Mesenchymal stem cell (in vitro differentiated cells and primary cell): Measurements from ENCODE around the gene ALDH16A1.

ENCODE experiments used
- DNase-seq: peaks from one replicate; pipeline ENCODE4 v3.0.0-alpha.2; 2013
- H2AFZ ChIP-seq: one replicate; pipeline ENCODE4 v1.6.1; 2013; ENCODE audit warnings: low read depth, mild to moderate bottlenecking, control low read depth, inconsistent platforms, low read length, moderate library complexity
- H2AK5ac ChIP-seq: 2 replicates; pipeline ENCODE4 v1.6.1; 2013; ENCODE audit warnings: low read length, moderate library complexity, mild to moderate bottlenecking, inconsistent platforms; ENCODE audit not compliant: severe bottlenecking
- H2BK120ac ChIP-seq: one replicate; pipeline ENCODE4 v1.6.1; 2013; ENCODE audit warnings: low read depth, mild to moderate bottlenecking, inconsistent platforms, low read length, moderate library complexity
- H2BK12ac ChIP-seq, 2 experiments: one replicate each; pipeline ENCODE4 v1.6.1; 2013; ENCODE audit warnings: inconsistent platforms in 2 of 2, low read length in 2 of 2, mild to moderate bottlenecking in 2 of 2, moderate library complexity in 2 of 2, control low read depth in 1 of 2
- H2BK15ac ChIP-seq: one replicate; pipeline ENCODE4 v1.6.1; 2013; ENCODE audit warnings: mild to moderate bottlenecking, low read depth, inconsistent platforms; ENCODE audit not compliant: poor library complexity, severe bottlenecking
- H2BK5ac ChIP-seq: 2 replicates; pipeline ENCODE4 v1.6.1; 2013; ENCODE audit warnings: low read depth, mild to moderate bottlenecking, low read length, control low read depth, inconsistent platforms; ENCODE audit not compliant: poor library complexity, severe bottlenecking
- H3K14ac ChIP-seq, 2 experiments: one replicate each; pipeline ENCODE4 v1.6.1; 2013; ENCODE audit warnings: inconsistent platforms in 2 of 2, low read length in 2 of 2, control low read depth in 1 of 2, mild to moderate bottlenecking in 1 of 2, moderate library complexity in 1 of 2
- H3K18ac ChIP-seq, 2 experiments: one replicate each; pipeline ENCODE4 v1.6.1; 2013; ENCODE audit warnings: inconsistent platforms in 2 of 2, low read length in 2 of 2, control low read depth in 1 of 2, low read depth in 1 of 2, mild to moderate bottlenecking in 1 of 2
- H3K23ac ChIP-seq, 2 experiments: one replicate each; pipeline ENCODE4 v1.6.1; 2013; ENCODE audit warnings: inconsistent platforms in 2 of 2, low read length in 2 of 2, mild to moderate bottlenecking in 2 of 2, moderate library complexity in 2 of 2, control low read depth in 1 of 2
- H3K27ac ChIP-seq: 2 replicates; pipeline ENCODE4 v1.5.1; 2013; ENCODE audit warnings: mild to moderate bottlenecking, moderate library complexity, low read length, control low read depth, inconsistent platforms; ENCODE audit not compliant: poor library complexity, severe bottlenecking
- H3K27me3 ChIP-seq, 2 experiments: 2 replicates each; pipeline versions ENCODE4 v1.6.1 to v1.7.0; 2013; ENCODE audit warnings: low read length in 2 of 2, mild to moderate bottlenecking in 2 of 2, moderate library complexity in 2 of 2, control low read depth in 1 of 2, inconsistent platforms in 1 of 2; ENCODE audit not compliant: control insufficient read depth in 1 of 2, insufficient read depth in 1 of 2
- H3K36me3 ChIP-seq, 2 experiments: 2 replicates each; pipeline versions ENCODE4 v1.6.1 to v1.7.0; 2013; ENCODE audit warnings: low read length in 2 of 2, control low read depth in 1 of 2, inconsistent platforms in 1 of 2, low read depth in 1 of 2, mild to moderate bottlenecking in 1 of 2; ENCODE audit not compliant: insufficient read depth in 2 of 2, control insufficient read depth in 1 of 2
- H3K4ac ChIP-seq, 2 experiments: one replicate each; pipeline ENCODE4 v1.6.1; 2013; ENCODE audit warnings: inconsistent platforms in 2 of 2, low read length in 2 of 2, mild to moderate bottlenecking in 2 of 2, moderate library complexity in 2 of 2, control low read depth in 1 of 2, low read depth in 1 of 2
- H3K4me1 ChIP-seq: 2 replicates; pipeline ENCODE4 v1.6.1; 2013; ENCODE audit warnings: low read depth, low read length, control low read depth; ENCODE audit not compliant: control insufficient read depth, insufficient read depth
- H3K4me2 ChIP-seq: 2 replicates; pipeline ENCODE4 v1.6.1; 2013; ENCODE audit warnings: low read length, mild to moderate bottlenecking, inconsistent platforms; ENCODE audit not compliant: poor library complexity, severe bottlenecking
- H3K4me3 ChIP-seq, 2 experiments: 2 replicates each; pipeline versions ENCODE4 v1.5.1 to v1.7.0; 2013; ENCODE audit warnings: low read length in 2 of 2, mild to moderate bottlenecking in 2 of 2, control low read depth in 1 of 2, low read depth in 1 of 2; ENCODE audit not compliant: insufficient read depth in 1 of 2
- H3K79me1 ChIP-seq: replicated peaks from 2 replicates; pipeline ENCODE4 v1.6.1; 2013; ENCODE audit warnings: mild to moderate bottlenecking, control low read depth, low read length, inconsistent platforms; ENCODE audit not compliant: poor library complexity, severe bottlenecking
- H3K9ac ChIP-seq: 2 replicates; pipeline ENCODE4 v1.7.0; 2013; ENCODE audit warnings: mild to moderate bottlenecking, low read length, moderate library complexity
- H3K9me3 ChIP-seq: 2 replicates; pipeline ENCODE4 v1.7.0; 2013; ENCODE audit warnings: mild to moderate bottlenecking, low read length; ENCODE audit not compliant: control insufficient read depth
- H4K8ac ChIP-seq: one replicate; pipeline ENCODE4 v1.6.1; 2013; ENCODE audit warnings: inconsistent platforms, mild to moderate bottlenecking, low read length, moderate library complexity
- H4K91ac ChIP-seq: one replicate; pipeline ENCODE4 v1.6.1; 2013; ENCODE audit warnings: mild to moderate bottlenecking, low read length, inconsistent platforms
- WGBS: methylation state at CpG from one replicate; pipeline ENCODE4 v1.1.7; 2013; ENCODE audit warnings: mixed read lengths; 5-methylcytosine and 5-hydroxymethylcytosine counted together

ALDH16A1 gene

GRCh38 chr19:49428547-49429451 lies 24.2 kb upstream of the ALDH16A1 start:
- Histone ChIP-seq H2BK12ac (no peak overlapping the region), H3K4ac (no peak overlapping the region), H3K4me3 (no peak overlapping the region), H3K4me2 (peak overlapping the region; percentile 64), H3K79me1 (no peaks in the 10 kb centered on the region), H3K36me3 (no peaks in the 10 kb centered on the region), H3K9ac (no peak overlapping the region), H3K14ac (no peak overlapping the region), H2BK5ac (no peak overlapping the region), H3K9me3 (no peaks in the 10 kb centered on the region), H2BK15ac (no peak overlapping the region), H3K27ac (no peak overlapping the region), H2AFZ (no peak overlapping the region), H3K18ac (no peak overlapping the region), H4K8ac (no peak overlapping the region), H3K27me3 (peaks cover 79 to 92% of the 10 kb centered on the region in 2 experiments), H3K4me1 (peaks cover 10% of the 10 kb centered on the region), H4K91ac (no peak overlapping the region), H3K23ac (no peak overlapping the region), H2AK5ac (no peak overlapping the region), H2BK120ac (no peak overlapping the region)
- DNase-seq, result no peak
- WGBS, result 25% methylated on average over 27 of the region's 29 CpGs

GRCh38 chr19:49430172-49430677 lies 22.8 kb upstream of the ALDH16A1 start:
- Histone ChIP-seq H3K23ac (no peak overlapping the region), H2BK5ac (no peak overlapping the region), H3K18ac (no peak overlapping the region), H3K27ac (no peak overlapping the region), H3K14ac (no peak overlapping the region), H4K8ac (no peak overlapping the region), H3K4me3 (no peak overlapping the region), H3K4me2 (no peak overlapping the region), H3K4ac (no peak overlapping the region), H4K91ac (no peak overlapping the region), H3K79me1 (no peaks in the 10 kb centered on the region), H2AK5ac (no peak overlapping the region), H2BK120ac (no peak overlapping the region), H3K4me1 (peaks cover 10% of the 10 kb centered on the region), H3K9ac (no peak overlapping the region), H2BK15ac (no peak overlapping the region), H2BK12ac (no peak overlapping the region), H3K9me3 (no peaks in the 10 kb centered on the region), H3K27me3 (peaks cover 69 to 78% of the 10 kb centered on the region in 2 experiments), H3K36me3 (no peaks in the 10 kb centered on the region), H2AFZ (no peak overlapping the region)
- 86% methylated on average over 9 of the region's 9 CpGs for WGBS
- no peak for DNase-seq

DNA sequence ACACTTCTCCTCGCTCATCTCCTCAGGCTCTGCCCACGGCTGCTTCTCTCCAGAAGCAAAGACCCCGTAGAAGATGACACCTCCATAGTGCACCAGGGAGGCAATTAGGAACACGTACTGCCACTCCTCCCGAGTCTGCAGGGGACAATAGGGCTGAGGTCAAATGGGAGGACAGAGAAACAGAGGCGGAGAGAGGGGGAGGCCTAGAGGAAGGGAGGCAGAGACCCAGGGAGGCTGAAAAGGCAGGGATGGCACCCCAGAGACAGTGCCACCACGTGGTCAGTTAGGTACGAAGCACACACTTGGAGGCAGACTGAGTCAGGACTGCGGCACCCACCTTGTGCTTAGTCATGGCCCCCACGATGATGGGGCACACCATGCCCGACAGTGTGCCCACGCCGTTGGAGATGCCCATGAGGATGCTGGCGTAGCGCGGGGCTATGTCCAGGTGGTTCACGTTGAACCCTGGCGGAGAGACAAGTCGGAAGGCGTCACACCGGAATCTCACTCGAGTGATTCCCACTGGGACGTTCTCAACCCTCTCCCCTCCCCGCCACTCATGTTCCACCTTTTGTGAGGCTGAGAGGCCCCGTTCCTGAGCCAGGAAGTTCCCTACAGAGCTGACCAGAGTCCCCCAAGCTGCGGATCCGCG lies 22.2 kb upstream of the ALDH16A1 start:
- Histone ChIP-seq H3K4me1 (peaks cover 10% of the 10 kb centered on the region), H3K4me2 (no peak overlapping the region), H3K27me3 (peaks cover 64 to 77% of the 10 kb centered on the region in 2 experiments), H3K79me1 (no peaks in the 10 kb centered on the region), H3K9ac (no peak overlapping the region), H4K8ac (no peak overlapping the region), H3K27ac (no peak overlapping the region), H4K91ac (no peak overlapping the region), H2AK5ac (no peak overlapping the region), H2BK5ac (no peak overlapping the region), H2BK12ac (no peak overlapping the region), H3K9me3 (no peaks in the 10 kb centered on the region), H2BK15ac (no peak overlapping the region), H3K23ac (no peak overlapping the region), H3K4ac (no peak overlapping the region), H3K18ac (no peak overlapping the region), H3K36me3 (no peaks in the 10 kb centered on the region), H3K14ac (no peak overlapping the region), H3K4me3 (no peak overlapping the region), H2BK120ac (no peak overlapping the region), H2AFZ (no peak overlapping the region)
- 84% methylated on average over 26 of the region's 28 CpGs for WGBS
- DNase-seq, result no peak

GRCh38 chr19:49431330-49431749 lies 21.7 kb upstream of the ALDH16A1 start:
- Histone ChIP-seq H4K8ac (no peak overlapping the region), H2AFZ (no peak overlapping the region), H2BK12ac (no peak overlapping the region), H4K91ac (no peak overlapping the region), H2BK15ac (no peak overlapping the region), H3K4ac (no peak overlapping the region), H3K36me3 (no peaks in the 10 kb centered on the region), H3K27ac (no peak overlapping the region), H2AK5ac (no peak overlapping the region), H3K4me2 (no peak overlapping the region), H3K4me3 (no peak overlapping the region), H3K9ac (no peak overlapping the region), H3K9me3 (no peaks in the 10 kb centered on the region), H2BK120ac (no peak overlapping the region), H3K79me1 (no peaks in the 10 kb centered on the region), H3K4me1 (peaks cover 11% of the 10 kb centered on the region), H3K27me3 (peaks cover 62 to 77% of the 10 kb centered on the region in 2 experiments), H3K23ac (no peak overlapping the region), H3K14ac (no peak overlapping the region), H3K18ac (no peak overlapping the region), H2BK5ac (no peak overlapping the region)
- no peak for DNase-seq
- WGBS, result 81% methylated on average over 25 of the region's 29 CpGs
